ENCODE data around the gene GABRB1.
"Not testable (repeated sequence)": the region's sequence is repeated elsewhere in the genome, so short reads cannot be mapped to it uniquely, and the experiment has no call there.

Gene GABRB1

GRCh38 chr4:47372561-47372960 lies 341.2 kb downstream of the GABRB1 start:
- TF ChIP-seq CTCF (IDR thresholded peaks at IDR 0.05; ENCODE audit: low read depth, low read length) = no peak
- no peak overlapping the region for H3K4me3 ChIP-seq (ENCODE audit: low read depth, low read length)

GRCh38 chr4:47373174-47373573 lies 341.8 kb downstream of the GABRB1 start:
- H3K4me3 ChIP-seq (ENCODE audit: low read depth, low read length) = no peak overlapping the region
- TF ChIP-seq CTCF (IDR thresholded peaks at IDR 0.05; ENCODE audit: low read depth, low read length) = no peak

- no peak overlapping the region for H3K4me3 ChIP-seq (ENCODE audit: low read depth, low read length)
- TF ChIP-seq CTCF (IDR thresholded peaks at IDR 0.05; ENCODE audit: low read depth, low read length) = no peak
Measured at GRCh38 chr4:47373709-47374108, 342.3 kb downstream of the GABRB1 start.

- TF ChIP-seq CTCF (IDR thresholded peaks at IDR 0.05; ENCODE audit: low read depth, low read length) = no peak
- no peak overlapping the region for H3K4me3 ChIP-seq (ENCODE audit: low read depth, low read length)
Measured at GRCh38 chr4:47374477-47374876, 343.1 kb downstream of the GABRB1 start.

- not testable (repeated sequence) for H3K4me3 ChIP-seq (ENCODE audit: low read depth, low read length)
Measured at GRCh38 chr4:47378021-47378530, 346.7 kb downstream of the GABRB1 start.

- no peak overlapping the region for H3K4me3 ChIP-seq (ENCODE audit: low read depth, low read length)
- TF ChIP-seq CTCF (IDR thresholded peaks at IDR 0.05; ENCODE audit: low read depth, low read length) = no peak
Measured at GRCh38 chr4:47381172-47381571, 349.8 kb downstream of the GABRB1 start.

- no peak overlapping the region for H3K4me3 ChIP-seq (ENCODE audit: low read depth, low read length)
Measured at GRCh38 chr4:47382846-47383360, 351.5 kb downstream of the GABRB1 start.

More at GRCh38 chr4:47382846-47383360, 351.5 kb downstream of the GABRB1 start:
- no peak for TF ChIP-seq CTCF (IDR thresholded peaks at IDR 0.05; ENCODE audit: low read depth, low read length)
